Measurements from ENCODE around the gene HSD17B4.
"Not testable (repeated sequence)": the region's sequence is repeated elsewhere in the genome, so short reads cannot be mapped to it uniquely, and the experiment has no call there.

Gene HSD17B4

DNA sequence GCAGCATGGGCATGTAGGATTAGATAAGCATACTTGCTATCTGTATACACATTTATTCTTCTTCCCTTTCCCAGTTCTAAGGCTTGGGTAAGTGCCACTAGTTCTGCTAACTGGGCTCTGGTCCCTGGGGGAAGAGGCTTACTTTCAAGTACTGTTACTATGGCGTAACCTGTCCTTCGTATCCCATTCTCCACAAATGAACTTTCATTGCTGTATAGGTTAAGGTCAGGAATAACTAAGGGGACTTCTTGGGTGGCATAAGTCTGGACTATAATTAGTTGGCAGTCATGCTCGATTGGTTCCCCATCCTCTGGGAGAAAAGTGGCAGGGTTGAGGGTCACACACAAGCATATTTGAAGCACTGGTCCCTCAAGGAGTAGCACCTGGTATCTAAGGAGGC is 23.7 kb upstream of the HSD17B4 start:
- DNase-seq (ENCODE audit: low spot score); FAIRE-seq: not testable (repeated sequence)

- FAIRE-seq; DNase-seq (ENCODE audit: low spot score): not testable (repeated sequence)
Measured at GRCh38 chr5:119432674-119433237, 19.5 kb upstream of the HSD17B4 start.

GRCh38 chr5:119435436-119436132 is 16.7 kb upstream of the HSD17B4 start:
- DNase-seq (ENCODE audit: low spot score) (no peak), FAIRE-seq (no peak)

DNA sequence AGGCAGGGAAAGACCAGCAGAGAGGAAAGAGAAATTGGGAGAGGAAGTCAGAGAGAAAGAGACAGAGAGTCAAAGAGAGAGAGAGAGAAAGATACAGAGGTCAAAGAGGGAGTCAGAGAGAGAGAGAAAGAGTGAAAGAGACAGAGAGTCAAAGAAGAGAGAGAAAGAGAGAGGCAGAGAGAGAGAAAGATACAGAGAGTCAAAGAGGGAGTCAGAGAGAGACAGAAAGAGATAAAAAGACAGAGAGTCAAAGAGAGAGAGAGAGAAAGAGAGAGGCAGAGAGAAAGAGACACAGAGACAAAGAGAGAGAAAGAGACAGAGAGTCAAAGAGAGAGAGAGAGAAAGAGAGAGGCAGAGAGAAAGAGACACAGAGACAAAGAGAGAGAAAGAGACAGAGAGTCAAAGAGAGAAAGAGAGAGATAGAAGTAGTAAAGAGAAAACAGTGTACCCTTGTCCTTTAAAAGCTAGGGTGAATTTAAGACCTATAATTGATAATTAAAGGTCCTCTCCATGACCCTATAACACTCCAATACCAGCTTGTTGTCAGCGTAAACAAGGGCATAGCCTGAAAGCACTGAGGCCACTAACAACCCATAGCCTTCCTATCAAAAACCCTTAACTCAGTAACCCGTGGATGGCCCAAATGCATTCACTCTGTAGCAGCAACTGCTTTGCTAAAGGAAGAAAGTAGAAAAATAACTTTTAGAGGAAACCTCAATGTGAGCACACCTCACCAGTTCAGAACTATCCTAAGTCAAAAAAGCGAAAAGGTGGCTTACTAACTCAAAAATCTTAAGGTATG is 14.3 kb upstream of the HSD17B4 start:
- not testable (repeated sequence) for DNase-seq (ENCODE audit: low spot score); FAIRE-seq

DNA sequence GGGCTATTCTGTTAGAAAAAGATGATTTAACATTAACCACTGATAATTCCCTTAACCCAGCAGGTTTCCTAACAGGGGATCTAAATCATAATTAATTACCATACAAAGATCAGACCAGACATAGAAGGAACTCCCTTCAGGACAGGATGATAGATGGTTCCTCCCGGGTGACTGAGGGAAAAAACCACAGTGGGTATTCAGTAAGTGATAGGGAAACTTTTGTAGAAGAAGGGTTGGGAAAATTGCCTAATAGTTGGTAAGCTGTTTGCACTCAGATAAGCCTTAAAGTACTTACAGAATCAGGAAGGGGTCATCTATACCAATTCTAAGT is 13.7 kb upstream of the HSD17B4 start:
- not testable (repeated sequence) for FAIRE-seq; DNase-seq (ENCODE audit: low spot score)

DNA sequence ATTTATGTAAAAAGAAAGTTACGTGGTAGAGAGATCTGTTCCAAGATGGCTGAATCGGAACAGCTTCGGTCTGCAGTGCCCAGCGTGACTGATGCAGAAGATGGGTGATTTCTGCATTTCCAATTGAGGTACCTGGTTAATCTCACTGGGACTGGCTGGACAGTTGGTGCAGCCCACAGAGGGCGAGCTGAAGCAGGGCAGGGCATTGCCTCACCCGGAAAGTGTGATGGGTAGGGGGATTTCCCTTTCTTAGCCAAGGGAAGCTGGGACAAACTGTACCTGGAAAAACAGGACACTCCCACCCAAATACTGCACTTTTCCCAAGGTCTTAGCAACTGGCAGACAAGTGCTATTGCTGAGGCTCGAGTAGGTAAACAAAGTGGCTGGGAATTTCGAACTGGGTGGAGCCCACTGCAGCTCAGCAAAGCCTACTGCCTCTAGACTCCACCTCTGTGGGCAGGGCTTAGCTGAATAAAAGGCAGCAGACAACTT is 13.1 kb upstream of the HSD17B4 start:
- DNase-seq (ENCODE audit: low spot score) = no peak
- no peak for FAIRE-seq

GRCh38 chr5:119439632-119440031 is 12.7 kb upstream of the HSD17B4 start:
- not testable (repeated sequence) for FAIRE-seq; DNase-seq (ENCODE audit: low spot score)

- not testable (repeated sequence) for DNase-seq (ENCODE audit: low spot score); FAIRE-seq
Measured at GRCh38 chr5:119444643-119445042, 7.7 kb upstream of the HSD17B4 start.

DNA sequence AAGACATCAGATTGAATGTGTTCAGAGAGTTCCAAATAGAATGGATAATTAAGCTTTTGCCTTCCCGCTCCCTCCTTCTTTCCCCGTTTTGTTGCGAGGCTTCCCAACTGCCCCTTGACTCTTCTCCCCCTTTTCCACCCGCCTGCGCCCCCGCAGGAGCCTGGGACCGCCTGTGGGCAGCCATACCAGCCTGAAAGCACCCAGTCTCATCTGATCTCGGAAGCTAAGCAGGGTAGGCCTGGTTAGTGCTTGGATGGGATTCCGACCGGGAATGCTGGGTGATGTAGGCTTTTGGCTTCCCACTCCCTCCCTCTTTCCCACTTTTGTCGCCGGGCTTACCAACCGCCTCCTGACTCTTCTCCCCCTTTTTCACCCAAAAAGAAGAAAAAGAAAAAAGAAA is 6.8 kb upstream of the HSD17B4 start:
- no peak for FAIRE-seq
- no peak for DNase-seq (ENCODE audit: low spot score)

GRCh38 chr5:119449882-119450281 is 2.4 kb upstream of the HSD17B4 start:
- FAIRE-seq = no peak
- DNase-seq (ENCODE audit: low spot score) = no peak

GRCh38 chr5:119450627-119451026 is 1.7 kb upstream of the HSD17B4 start:
- not testable (repeated sequence) for FAIRE-seq; DNase-seq (ENCODE audit: low spot score)

- no peak for DNase-seq (ENCODE audit: low spot score)
- no peak for FAIRE-seq
Measured at GRCh38 chr5:119451561-119451960, 736 bp upstream of the HSD17B4 start.

- FAIRE-seq (no peak), DNase-seq (ENCODE audit: low spot score) (no peak)
Measured at GRCh38 chr5:119452060-119452372, 281 bp upstream of the HSD17B4 start.

DNA sequence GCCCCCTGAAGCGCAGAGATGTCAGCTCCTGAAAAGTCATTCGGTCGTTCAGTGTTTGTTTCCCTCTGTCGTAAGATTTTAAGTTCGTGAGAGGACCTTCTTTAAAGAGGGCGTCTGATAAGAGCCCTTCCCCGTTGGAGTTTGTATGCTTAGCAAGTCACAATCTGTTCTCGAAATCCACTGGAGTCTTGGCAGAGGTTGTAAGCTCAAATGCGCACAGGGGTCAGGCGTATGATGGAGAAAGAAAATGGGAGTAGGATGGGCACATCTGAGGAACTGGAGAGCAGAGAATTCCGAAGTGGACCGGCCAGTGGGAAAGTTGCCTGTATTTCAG is 710 bp downstream of the HSD17B4 start:
- FAIRE-seq (no peak), DNase-seq (ENCODE audit: low spot score) (no peak)

GRCh38 chr5:119454171-119454570 is 1.9 kb downstream of the HSD17B4 start:
- FAIRE-seq = no peak

GRCh38 chr5:119458911-119459632 is 6.8 kb downstream of the HSD17B4 start:
- FAIRE-seq (no peak), DNase-seq (ENCODE audit: low spot score) (no peak)

More at GRCh38 chr5:119454171-119454570, 1.9 kb downstream of the HSD17B4 start:
- no peak for DNase-seq (ENCODE audit: low spot score)

DNA sequence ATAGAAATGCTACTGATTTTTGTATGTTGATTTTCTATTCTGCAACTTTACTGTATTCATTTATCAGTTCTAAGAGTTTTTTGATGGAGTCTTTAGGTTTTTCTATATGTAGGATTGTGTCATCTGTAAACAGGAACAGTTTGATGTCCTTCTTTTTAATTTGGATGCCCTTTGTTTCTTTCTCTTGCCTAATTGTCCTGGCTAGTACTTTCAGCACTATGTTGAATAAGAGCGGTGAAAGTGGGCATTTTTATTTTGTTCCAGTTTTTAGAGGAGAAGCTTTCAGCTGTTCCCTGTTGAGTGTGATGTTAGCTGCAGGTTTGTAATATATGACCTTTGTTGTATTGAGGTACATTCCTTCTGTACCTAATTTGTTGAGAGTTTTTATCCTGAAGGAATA is 13.3 kb downstream of the HSD17B4 start:
- DNase-seq (ENCODE audit: low spot score) (no peak), FAIRE-seq (no peak)

DNA sequence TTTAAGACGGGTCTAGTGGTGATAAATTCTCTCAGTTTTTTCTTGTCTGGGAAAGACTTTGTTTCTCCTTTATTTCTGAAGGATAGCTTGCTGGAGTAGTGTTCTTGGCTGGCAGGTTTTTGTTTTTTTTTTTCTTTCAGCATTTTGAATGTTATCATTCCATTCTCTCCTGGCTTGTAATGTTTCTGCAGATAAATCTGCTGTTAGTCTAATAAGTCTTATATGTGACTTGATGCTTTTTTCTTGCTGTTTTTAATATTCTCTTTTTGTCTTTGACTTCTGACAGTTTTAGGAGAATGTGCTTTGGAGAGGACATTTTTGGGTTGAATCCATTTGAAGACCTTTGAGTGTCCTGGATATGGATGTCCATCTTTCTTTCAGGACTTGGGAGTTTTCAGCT is 16.0 kb downstream of the HSD17B4 start:
- FAIRE-seq (no peak), DNase-seq (ENCODE audit: low spot score) (no peak)

DNA sequence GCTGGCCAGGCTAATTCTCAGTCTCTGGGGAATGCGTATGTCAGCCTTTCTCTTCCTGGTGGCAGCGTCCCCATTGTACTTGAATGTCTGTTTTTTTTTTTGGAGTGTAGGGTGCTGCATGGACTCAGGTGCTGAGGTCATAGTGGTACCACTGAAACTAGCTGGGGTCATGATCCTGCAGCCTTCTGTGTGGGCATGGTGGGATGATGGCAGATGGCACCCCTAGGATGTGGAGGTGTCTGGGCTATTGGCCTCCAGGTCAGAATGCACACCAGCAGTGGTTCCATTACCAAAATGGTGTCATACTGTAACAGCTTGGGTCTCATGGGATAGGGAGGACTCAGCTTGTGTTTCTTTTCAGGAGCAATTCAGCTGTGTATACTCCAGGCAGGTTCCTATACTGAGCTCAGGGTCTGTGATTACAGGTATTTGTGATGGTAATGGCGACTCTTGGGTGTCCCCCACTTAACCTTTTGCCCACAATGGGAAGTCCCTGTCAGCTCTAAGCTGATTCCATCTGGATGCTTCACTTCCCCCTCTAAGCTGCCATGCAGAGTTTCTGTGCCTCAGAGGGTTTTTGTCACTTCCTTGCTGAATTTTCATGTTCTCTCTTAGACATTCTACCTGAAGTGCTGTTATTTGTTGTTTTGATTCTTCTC is 17.9 kb downstream of the HSD17B4 start:
- no peak for FAIRE-seq

DNA sequence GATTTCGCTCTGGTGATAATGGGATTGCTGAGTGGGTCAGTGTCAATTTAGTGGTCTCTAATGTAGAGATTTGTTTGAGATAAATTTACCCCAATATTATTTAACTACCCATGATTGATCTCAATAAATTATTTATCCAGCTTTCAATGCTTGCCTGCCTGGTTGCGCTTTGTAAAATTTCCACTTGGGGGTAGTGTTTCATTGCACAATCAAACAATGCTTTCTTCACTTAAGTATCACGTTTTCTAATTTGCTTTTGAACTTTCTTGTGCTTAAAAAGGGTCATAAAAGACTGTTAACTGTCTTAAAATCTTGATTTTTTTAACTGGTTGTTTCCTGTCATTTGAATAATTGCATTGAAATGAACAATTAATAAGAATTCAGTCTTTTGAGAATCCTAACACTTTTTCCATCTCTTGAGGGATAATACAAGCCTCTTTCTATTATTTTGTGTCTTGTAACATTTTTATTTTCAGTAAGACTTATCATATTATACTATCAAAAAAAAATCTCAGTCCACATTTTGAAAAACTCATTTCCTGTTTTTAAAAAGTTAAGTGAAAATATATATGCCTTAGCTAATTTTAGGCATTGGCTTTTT is 18.7 kb downstream of the HSD17B4 start:
- DNase-seq (ENCODE audit: low spot score) = no peak

More for the DNA sequence above, 17.9 kb downstream of the HSD17B4 start:
- DNase-seq (ENCODE audit: low spot score) = no peak

DNA sequence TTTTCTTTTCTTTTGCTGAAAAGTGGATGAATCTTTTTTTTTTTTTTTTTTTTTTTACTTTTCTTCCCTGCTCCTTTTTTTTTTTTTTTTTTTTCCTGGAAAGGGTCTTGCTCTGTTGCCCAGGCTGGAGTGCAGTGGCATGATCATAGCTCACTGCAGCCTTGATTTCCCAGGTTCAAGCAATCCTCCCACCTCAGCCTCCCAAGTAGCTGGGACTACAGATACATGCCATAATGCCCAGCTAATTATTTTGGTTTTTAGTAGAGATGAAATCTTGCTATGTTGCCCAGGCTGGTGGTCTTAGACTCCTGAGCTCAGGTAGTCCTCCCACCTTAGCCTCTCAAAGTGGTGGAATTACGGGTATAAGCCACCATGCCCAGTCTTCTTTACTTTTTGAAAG is 20.9 kb downstream of the HSD17B4 start:
- DNase-seq (ENCODE audit: low spot score) = no peak
- FAIRE-seq = no peak

More for the DNA sequence above, 18.7 kb downstream of the HSD17B4 start:
- peak; percentile 42 for FAIRE-seq
